Pancreas (tissue), 10 donors: ENCODE data around the gene PRICKLE1. TPM values are rescaled to one million over a fixed set of nuclear protein-coding genes. Genes with fewer than 3 reads are reported as not detected.

Source experiments
- ATAC-seq, 4 donors: fragments of 200-7000 bp; cut with Tn5 transposase; one replicate each; pipeline versions ENCODE4 v1.8.0 to v1.9.1; 2020; ENCODE audit warnings: mild to moderate bottlenecking in 4 of 4, moderate library complexity in 4 of 4
- DNase-seq, 6 donors: peaks; one replicate each; pipeline ENCODE4 v3.0.0-alpha.2; 2020
- FAIRE-seq: peaks from 2 replicates; lab custom pipeline; 2012; peaks lifted over from hg19 to GRCh38; lab: Jason Lieb, UNC
- H3K27ac ChIP-seq, 4 donors: fragments of 200-600 bp; sonication (generic); 1 replicate in 3 of 4; 2 replicates in 1 of 4; pipeline versions ENCODE4 v1.5.0 to v1.8.0; 2020
- H3K27me3 ChIP-seq, 4 donors: fragments of 200-600 bp; one replicate each; pipeline ENCODE4 v1.8.0; 2021
- H3K36me3 ChIP-seq, 3 donors: fragments of 200-600 bp; sonication (generic) in 1 of 3; one replicate each; pipeline versions ENCODE4 v1.5.0 to v1.8.0; 2020 to 2021
- H3K4me1 ChIP-seq, 3 donors: fragments of 200-600 bp; one replicate each; pipeline ENCODE4 v1.8.0; 2021
- H3K4me3 ChIP-seq, 4 donors: fragments of 200-600 bp; sonication (generic) in 2 of 4; one replicate each; pipeline versions ENCODE4 v1.5.0 to v1.8.0; 2020 to 2021
- H3K9me3 ChIP-seq, 4 donors: fragments of 200-600 bp; one replicate each; pipeline ENCODE4 v1.8.0; 2021
- CTCF ChIP-seq, 4 donors: fragments of 200-600 bp; sonication (generic) in 3 of 4; IDR thresholded peaks; one replicate each; pipeline versions ENCODE4 v1.5.0 to v1.8.0; 2021; ENCODE audit warnings: antibody characterized with exemption in 4 of 4
- WGBS, 2 donors: extraction: QIAGEN DNeasy Blood & Tissue Kit; methylation state at CpG; one replicate each; pipeline ENCODE4 v1.1.7; 2013; 5-methylcytosine and 5-hydroxymethylcytosine counted together
- intact Hi-C, 3 donors: fragments of 100-400 bp; cut with DNase I; formaldehyde crosslinking; loops; one replicate each; pipeline versions ENCODE4 v1.11.1 to v1.14.2; 2022
- polyA plus RNA-seq, 2 donors: library from polyadenylated mRNA; stranded (reverse); fragments of 200-250 nt; gene quantifications; one replicate each; pipeline ENCODE4 v1.2.3, GENCODE V29; 2013
- total RNA-seq, 6 donors: library from RNA; stranded (reverse); fragmentation: NEBNext Ultra II Directional in 4 of 6; extraction: Animal tissue kit (Norgen Biotek cat#: 25700) in 4 of 6; gene quantifications; one replicate each; pipeline versions ENCODE4 v1.2.1 to v1.2.4, GENCODE V29; 2021 to 2023
- donor health status: healthy with polysubstance abuse.
- donor health status: DM: no; HTN: no; CAD: no; lungs with moderate emphysema.
- donor health status: DM: no; HTN: no; CAD: no.
- donor health status: control.
- donor health status: control.
- donor health status: Bipolar disorder and iron deficiency.
- donor health status: DM: yes; HTN: yes; CAD: no.
- donor health status: DM: no; HTN: no; CAD: no.
- donor health status: DM: no; HTN: no; CAD: no.
- donor health status: DM: yes; HTN: yes; CAD: no.

Gene PRICKLE1
- total and polyA plus RNA-seq, 8 donors = 1.5 to 9.5 (median 2.8) TPM

GRCh38 chr12:42615006-42615405 is 25.5 kb upstream of the PRICKLE1 start:
- no peak for TF ChIP-seq CTCF (IDR thresholded peaks at IDR 0.05)
- intact Hi-C loops = no loop called here
- DNase-seq (no peak), FAIRE-seq (no peak), ATAC-seq (no peak)
- H3K9me3 ChIP-seq = no peaks in the 10 kb centered on the region
- H3K4me3 ChIP-seq = no peak overlapping the region
- WGBS, 2 donors = 69 to 71% methylated on average over 3 of the region's 3 CpGs
- no peaks in the 10 kb centered on the region for H3K36me3 ChIP-seq
- H3K27ac ChIP-seq = no peak overlapping the region
- H3K4me1 ChIP-seq = no peaks in the 10 kb centered on the region
- no peaks in the 10 kb centered on the region for H3K27me3 ChIP-seq

- TF ChIP-seq CTCF (IDR thresholded peaks at IDR 0.05) = no peak
- Histone ChIP-seq H3K9me3 (no peaks in the 10 kb centered on the region), H3K4me3 (no peak overlapping the region), H3K27ac (no peak overlapping the region), H3K27me3 (no peaks in the 10 kb centered on the region), H3K36me3 (no peaks in the 10 kb centered on the region), H3K4me1 (no peaks in the 10 kb centered on the region)
- intact Hi-C loops = no loop called here
- no peak for DNase-seq
- FAIRE-seq = no peak
- no peak for ATAC-seq
These were observed 22.7 kb upstream of the PRICKLE1 start for GRCh38 chr12:42612231-42612613.

GRCh38 chr12:42611571-42612230 is 22.2 kb upstream of the PRICKLE1 start:
- intact Hi-C loops = no loop called here
- Histone ChIP-seq H3K27me3 (no peaks in the 10 kb centered on the region), H3K36me3 (no peaks in the 10 kb centered on the region), H3K9me3 (no peaks in the 10 kb centered on the region), H3K4me1 (no peaks in the 10 kb centered on the region), H3K4me3 (no peak overlapping the region), H3K27ac (no peak overlapping the region)
- FAIRE-seq (no peak), DNase-seq (no peak), ATAC-seq (no peak)
- 62 to 65% methylated on average over 4 of the region's 4 CpGs for WGBS, 2 donors
- TF ChIP-seq CTCF (IDR thresholded peaks at IDR 0.05) = no peak

- no peaks in the 10 kb centered on the region for H3K27me3 ChIP-seq
- no peak for TF ChIP-seq CTCF (IDR thresholded peaks at IDR 0.05)
- 86 to 89% methylated on average over 8 of the region's 8 CpGs for WGBS, 2 donors
- no peak overlapping the region for H3K4me3 ChIP-seq
- no peaks in the 10 kb centered on the region for H3K9me3 ChIP-seq
- no peaks in the 10 kb centered on the region for H3K36me3 ChIP-seq
- DNase-seq (no peak), FAIRE-seq (no peak), ATAC-seq (no peak)
- H3K4me1 ChIP-seq = no peaks in the 10 kb centered on the region
- no peak overlapping the region for H3K27ac ChIP-seq
- intact Hi-C loops = no loop called here
These were observed 20.1 kb upstream of the PRICKLE1 start for GRCh38 chr12:42609605-42610004.

GRCh38 chr12:42608196-42608825 is 18.8 kb upstream of the PRICKLE1 start:
- ATAC-seq (no peak), FAIRE-seq (no peak), DNase-seq (no peak)
- Histone ChIP-seq H3K27me3 (no peaks in the 10 kb centered on the region), H3K27ac (no peak overlapping the region), H3K4me1 (no peaks in the 10 kb centered on the region), H3K36me3 (no peaks in the 10 kb centered on the region), H3K4me3 (no peak overlapping the region), H3K9me3 (no peaks in the 10 kb centered on the region)
- TF ChIP-seq CTCF (IDR thresholded peaks at IDR 0.05) = no peak
- WGBS, 2 donors = 66 to 68% methylated on average over 11 of the region's 11 CpGs
- intact Hi-C loops = no loop called here
